Fibroblast of lung (primary cell): ENCODE data around the gene GZMB. TPM values are rescaled to one million over a fixed set of nuclear protein-coding genes. Genes with fewer than 3 reads are reported as not detected.
"Not testable (repeated sequence)": the region's sequence is repeated elsewhere in the genome, so short reads cannot be mapped to it uniquely, and the experiment has no call there.

ENCODE experiments used
- DNase-seq, 2 donors: peaks; one replicate each; pipeline versions ENCODE4 v3.0.0 to v3.0.0-alpha.2; 2010; ENCODE audit warnings: low read depth in 2 of 2
- H2AFZ ChIP-seq: 2 replicates; pipeline ENCODE4 v1.5.1; 2012; ENCODE audit warnings: low read length, control low read depth, inconsistent platforms
- H3K27ac ChIP-seq: 2 replicates; pipeline ENCODE4 v1.5.1; 2011; ENCODE audit warnings: low read length, control low read depth; ENCODE audit not compliant: insufficient read depth
- H3K27me3 ChIP-seq: 2 replicates; pipeline ENCODE4 v1.5.1; 2011; ENCODE audit warnings: mild to moderate bottlenecking, low read length; ENCODE audit not compliant: control insufficient read depth, insufficient read depth
- H3K36me3 ChIP-seq: 2 replicates; pipeline ENCODE4 v1.5.1; 2011; ENCODE audit warnings: low read length; ENCODE audit not compliant: control insufficient read depth, insufficient read depth
- H3K4me1 ChIP-seq: 2 replicates; pipeline ENCODE4 v1.5.1; 2011; ENCODE audit warnings: low read length; ENCODE audit not compliant: control insufficient read depth, insufficient read depth; ENCODE audit errors: extremely low read depth
- H3K4me2 ChIP-seq: 2 replicates; pipeline ENCODE4 v1.5.1; 2011; ENCODE audit warnings: low read length, control low read depth; ENCODE audit not compliant: insufficient read depth; ENCODE audit errors: extremely low read depth
- H3K4me3 ChIP-seq, 4 experiments: fragments of 200-600 bp in 1 of 4; sonication (generic) in 1 of 4; replicated peaks in 1 of 4; 2 replicates each; pipeline ENCODE4 v1.5.1; 2011 to 2016; ENCODE audit warnings: low read length in 4 of 4, low read depth in 3 of 4, mild to moderate bottlenecking in 3 of 4, control low read depth in 2 of 4, inconsistent platforms in 1 of 4, mixed read lengths in 1 of 4; ENCODE audit not compliant: insufficient read depth in 1 of 4; ENCODE audit errors: control extremely low read depth in 1 of 4
- H3K79me2 ChIP-seq: 2 replicates; pipeline ENCODE4 v1.5.1; 2012; ENCODE audit warnings: mild to moderate bottlenecking, low read length, inconsistent platforms; ENCODE audit not compliant: control insufficient read depth, insufficient read depth
- H3K9ac ChIP-seq: 2 replicates; pipeline ENCODE4 v1.5.1; 2011; ENCODE audit warnings: mild to moderate bottlenecking, low read length, control low read depth; ENCODE audit not compliant: insufficient read depth
- H3K9me3 ChIP-seq: 2 replicates; pipeline ENCODE4 v1.5.1; 2012; ENCODE audit warnings: low read depth, low read length; ENCODE audit not compliant: control insufficient read depth, insufficient read depth
- H4K20me1 ChIP-seq: 2 replicates; pipeline ENCODE4 v1.5.1; 2011; ENCODE audit warnings: low read length; ENCODE audit not compliant: control insufficient read depth, insufficient read depth; ENCODE audit errors: extremely low read depth
- EZH2 ChIP-seq: IDR thresholded peaks from 2 replicates; pipeline ENCODE4 v1.5.1; 2012; ENCODE audit warnings: low read length, control low read depth, mild to moderate bottlenecking; ENCODE audit errors: missing control alignments
- polyA plus RNA-seq, 2 donors: library from polyadenylated mRNA; depleted of rRNA in 1 of 2; stranded (reverse) in 1 of 2; unstranded in 1 of 2; fragments of >200 nt; gene quantifications; 2 replicates each; pipeline ENCODE4 v1.2.1, GENCODE V29; 2011 to 2012; ENCODE audit warnings: missing spikeins in 1 of 2
- total RNA-seq: library from RNA; depleted of rRNA; stranded (reverse); fragments of >200 nt; gene quantifications from 2 replicates; pipeline ENCODE4 v1.2.1, GENCODE V29; 2014
- TF ChIP-seq, protein P1 (sequence below), 2 donors: IDR thresholded peaks in 1 of 2; conservative IDR thresholded peaks in 1 of 2; 1 replicate in 1 of 2; 2 replicates in 1 of 2; pipeline ENCODE4 v1.5.1; 2011 to 2012; ENCODE audit warnings: low read length in 2 of 2, control low read depth in 1 of 2, inconsistent platforms in 1 of 2, low read depth in 1 of 2, mild to moderate bottlenecking in 1 of 2

Gene GZMB
- total and polyA plus RNA-seq, 2 donors (not counting 1 experiment from before 2014, with no cell fraction given): not detected

DNA sequence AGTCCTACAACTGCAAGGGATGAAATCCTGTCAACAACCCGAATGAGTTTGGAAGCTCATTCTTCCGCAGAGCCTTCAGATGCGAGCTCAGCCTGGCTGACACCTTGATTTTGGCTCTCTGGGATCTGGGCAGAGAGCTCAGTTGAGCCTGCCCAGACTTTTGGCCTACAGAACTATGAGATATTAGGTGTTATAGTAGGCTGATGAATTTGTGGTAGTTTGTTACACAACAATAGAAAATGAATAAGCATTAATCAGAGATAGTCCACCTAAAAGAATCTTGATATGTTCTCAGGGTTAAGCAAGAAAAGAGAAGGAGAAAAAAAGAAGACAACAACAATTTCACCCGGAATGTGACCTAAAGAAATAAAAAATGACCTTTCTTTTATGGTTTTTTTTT is 30.4 kb upstream of the GZMB start:
- Histone ChIP-seq H3K27me3 (no peaks in the 10 kb centered on the region), H4K20me1 (no peaks in the 10 kb centered on the region), H2AFZ (no peak overlapping the region), H3K4me1 (no peaks in the 10 kb centered on the region), H3K79me2 (no peaks in the 10 kb centered on the region), H3K27ac (no peak overlapping the region), H3K4me3 (no peak overlapping the region), H3K4me2 (no peak overlapping the region), H3K36me3 (no peaks in the 10 kb centered on the region), H3K9ac (no peak overlapping the region), H3K9me3 (no peaks in the 10 kb centered on the region)
- TF ChIP-seq, protein P1, sequence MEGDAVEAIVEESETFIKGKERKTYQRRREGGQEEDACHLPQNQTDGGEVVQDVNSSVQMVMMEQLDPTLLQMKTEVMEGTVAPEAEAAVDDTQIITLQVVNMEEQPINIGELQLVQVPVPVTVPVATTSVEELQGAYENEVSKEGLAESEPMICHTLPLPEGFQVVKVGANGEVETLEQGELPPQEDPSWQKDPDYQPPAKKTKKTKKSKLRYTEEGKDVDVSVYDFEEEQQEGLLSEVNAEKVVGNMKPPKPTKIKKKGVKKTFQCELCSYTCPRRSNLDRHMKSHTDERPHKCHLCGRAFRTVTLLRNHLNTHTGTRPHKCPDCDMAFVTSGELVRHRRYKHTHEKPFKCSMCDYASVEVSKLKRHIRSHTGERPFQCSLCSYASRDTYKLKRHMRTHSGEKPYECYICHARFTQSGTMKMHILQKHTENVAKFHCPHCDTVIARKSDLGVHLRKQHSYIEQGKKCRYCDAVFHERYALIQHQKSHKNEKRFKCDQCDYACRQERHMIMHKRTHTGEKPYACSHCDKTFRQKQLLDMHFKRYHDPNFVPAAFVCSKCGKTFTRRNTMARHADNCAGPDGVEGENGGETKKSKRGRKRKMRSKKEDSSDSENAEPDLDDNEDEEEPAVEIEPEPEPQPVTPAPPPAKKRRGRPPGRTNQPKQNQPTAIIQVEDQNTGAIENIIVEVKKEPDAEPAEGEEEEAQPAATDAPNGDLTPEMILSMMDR (conservative IDR thresholded peaks at IDR 0.05 in 1 of 2, IDR thresholded peaks at IDR 0.05 in 1 of 2; ENCODE audit: low read depth in 1 of 2, low read length in 2 of 2): no peak
- no peak for TF ChIP-seq EZH2
- no peak for DNase-seq

DNA sequence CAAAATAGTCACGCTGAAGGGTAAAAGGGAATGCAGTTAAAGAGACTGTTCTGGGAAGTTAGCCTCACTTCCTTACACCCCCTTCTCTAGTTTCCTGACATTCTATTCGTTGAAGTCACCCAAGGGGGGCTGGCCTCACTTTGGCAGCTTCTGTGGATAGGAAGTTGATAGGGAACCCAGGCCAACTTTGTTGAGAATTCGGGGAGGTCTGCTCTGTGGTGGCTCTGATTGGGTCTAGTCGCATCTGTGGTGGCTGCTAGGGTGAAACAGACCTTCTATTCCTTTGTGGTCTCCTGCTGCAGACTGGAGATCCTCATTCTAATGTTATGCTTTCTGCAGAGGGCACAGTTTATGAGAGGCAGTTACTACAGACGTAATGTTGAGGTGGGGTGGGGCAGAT is 28.8 kb upstream of the GZMB start:
- Histone ChIP-seq H3K36me3 (no peaks in the 10 kb centered on the region), H3K9ac (no peak overlapping the region), H4K20me1 (no peaks in the 10 kb centered on the region), H3K4me1 (no peaks in the 10 kb centered on the region), H3K4me2 (no peak overlapping the region), H3K9me3 (no peaks in the 10 kb centered on the region), H3K4me3 (no peak overlapping the region), H2AFZ (no peak overlapping the region), H3K79me2 (no peaks in the 10 kb centered on the region), H3K27me3 (no peaks in the 10 kb centered on the region), H3K27ac (no peak overlapping the region)
- no peak for TF ChIP-seq EZH2
- TF ChIP-seq, protein P1 (conservative IDR thresholded peaks at IDR 0.05 in 1 of 2, IDR thresholded peaks at IDR 0.05 in 1 of 2; ENCODE audit: low read depth in 1 of 2, low read length in 2 of 2): no peak
- DNase-seq: no peak

DNA sequence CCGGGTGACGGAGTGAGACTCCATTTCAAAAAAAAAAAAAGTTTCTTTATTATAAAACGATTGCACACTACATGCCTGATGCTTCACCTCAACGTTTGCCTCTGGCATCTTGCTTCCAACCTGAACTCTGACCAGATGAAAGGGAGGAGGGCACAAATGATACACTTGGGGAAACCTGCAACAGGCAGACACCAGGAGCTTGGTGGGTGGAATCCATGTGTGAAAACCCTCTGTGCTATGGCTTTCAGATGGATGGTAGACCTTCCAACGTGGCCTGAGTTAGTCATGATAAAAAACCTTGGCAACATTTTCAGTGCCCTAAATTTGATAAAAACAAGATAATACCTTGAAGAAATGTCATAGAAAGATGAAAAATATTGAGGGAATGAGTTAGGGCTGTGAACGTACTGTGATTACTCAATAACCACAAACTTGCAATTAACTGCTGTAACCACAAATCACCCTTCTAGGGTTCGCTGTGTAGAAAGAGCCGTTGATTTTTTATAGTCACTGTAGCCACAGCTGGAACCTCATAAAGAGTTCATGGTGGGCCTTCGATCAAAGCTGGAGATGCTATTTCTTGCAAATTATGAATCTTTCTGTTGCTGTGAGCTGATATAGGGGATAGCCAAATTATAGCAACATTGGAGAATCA is 26.1 kb upstream of the GZMB start:
- no peak overlapping the region for H2AFZ ChIP-seq
- DNase-seq: no peak
- no peak overlapping the region for H3K4me3 ChIP-seq
- no peaks in the 10 kb centered on the region for H4K20me1 ChIP-seq
- no peak overlapping the region for H3K4me2 ChIP-seq
- TF ChIP-seq, protein P1 (conservative IDR thresholded peaks at IDR 0.05 in 1 of 2, IDR thresholded peaks at IDR 0.05 in 1 of 2; ENCODE audit: low read depth in 1 of 2, low read length in 2 of 2): no peak
- TF ChIP-seq EZH2: no peak
- no peaks in the 10 kb centered on the region for H3K9me3 ChIP-seq
- no peak overlapping the region for H3K27ac ChIP-seq
- H3K36me3 ChIP-seq: no peaks in the 10 kb centered on the region
- H3K79me2 ChIP-seq: no peaks in the 10 kb centered on the region
- no peak overlapping the region for H3K9ac ChIP-seq
- H3K4me1 ChIP-seq: no peaks in the 10 kb centered on the region
- no peaks in the 10 kb centered on the region for H3K27me3 ChIP-seq

GRCh38 chr14:24648361-24648760 is 14.4 kb upstream of the GZMB start:
- H4K20me1 ChIP-seq, H3K79me2 ChIP-seq, H3K36me3 ChIP-seq, H3K27me3 ChIP-seq, H3K27ac ChIP-seq, H3K9me3 ChIP-seq, H3K9ac ChIP-seq, H3K4me1 ChIP-seq, H2AFZ ChIP-seq, H3K4me3 ChIP-seq, DNase-seq, H3K4me2 ChIP-seq: not testable (repeated sequence)
